Loucy (cell line): ENCODE data around the gene MRPL36.

Experiments used
- H2AFZ ChIP-seq: fragments of 200-600 bp; sonication (generic); 2 replicates; pipeline ENCODE4 v1.6.0; 2016; ENCODE audit warnings: antibody characterized with exemption, mild to moderate bottlenecking, low read length, moderate library complexity
- H3F3A ChIP-seq: fragments of 200-600 bp; 2 replicates; pipeline ENCODE4 v1.6.0; 2016; ENCODE audit warnings: antibody characterized with exemption, low read depth, mild to moderate bottlenecking
- H3K27me3 ChIP-seq: fragments of 200-600 bp; sonication (generic); 2 replicates; pipeline ENCODE4 v1.6.1; 2014; ENCODE audit warnings: low read length, mild to moderate bottlenecking; ENCODE audit not compliant: insufficient read depth, poor library complexity, severe bottlenecking
- H3K36me3 ChIP-seq: fragments of 200-600 bp; sonication (generic); 2 replicates; pipeline ENCODE4 v1.6.1; 2016; ENCODE audit warnings: low read length; ENCODE audit not compliant: insufficient read depth
- H3K4me1 ChIP-seq: fragments of 200-600 bp; sonication (generic); 2 replicates; pipeline ENCODE4 v1.5.1; 2014; ENCODE audit warnings: low read length, mild to moderate bottlenecking; ENCODE audit not compliant: insufficient read depth, poor library complexity, severe bottlenecking
- H3K4me2 ChIP-seq: fragments of 200-600 bp; sonication (generic); 2 replicates; pipeline ENCODE4 v1.6.0; 2014; ENCODE audit warnings: antibody characterized with exemption, low read length, low read depth, mild to moderate bottlenecking; ENCODE audit not compliant: poor library complexity, severe bottlenecking
- H3K4me3 ChIP-seq: fragments of 200-600 bp; sonication (generic); 2 replicates; pipeline ENCODE4 v1.5.1; 2014; ENCODE audit warnings: low read length, mild to moderate bottlenecking, mixed read lengths; ENCODE audit not compliant: poor library complexity, severe bottlenecking
- H3K79me2 ChIP-seq: fragments of 200-600 bp; sonication (generic); 2 replicates; pipeline ENCODE4 v1.6.1; 2014; ENCODE audit warnings: low read length; ENCODE audit not compliant: insufficient read depth
- H3K9ac ChIP-seq: fragments of 200-600 bp; sonication (generic); 2 replicates; pipeline ENCODE4 v1.6.0; 2014; ENCODE audit warnings: mild to moderate bottlenecking, low read depth, low read length, moderate library complexity; ENCODE audit not compliant: poor library complexity, severe bottlenecking
- H3K9me2 ChIP-seq: fragments of 200-600 bp; sonication (generic); replicated peaks from 2 replicates; pipeline ENCODE4 v1.6.1; 2016; ENCODE audit warnings: low read depth, low read length, mixed read lengths
- H3K9me3 ChIP-seq: fragments of 200-600 bp; sonication (generic); 2 replicates; pipeline ENCODE4 v1.6.1; 2014; ENCODE audit warnings: mild to moderate bottlenecking, antibody characterized with exemption, low read length, low read depth; ENCODE audit not compliant: insufficient read depth
- H4K20me1 ChIP-seq: fragments of 200-600 bp; sonication (generic); 2 replicates; pipeline ENCODE4 v1.6.0; 2014; ENCODE audit warnings: antibody characterized with exemption, low read length, mild to moderate bottlenecking; ENCODE audit not compliant: insufficient read depth, poor library complexity, severe bottlenecking
- EZH2phosphoT487 ChIP-seq: fragments of 200-600 bp; IDR thresholded peaks from 2 replicates; pipeline ENCODE4 v1.6.1; 2018; ENCODE audit warnings: antibody characterized with exemption, mild to moderate bottlenecking, moderate library complexity, borderline replicate concordance
- TF ChIP-seq, protein P1 (sequence below): fragments of 200-600 bp; sonication (generic); conservative IDR thresholded peaks from 2 replicates; pipeline ENCODE4 v1.5.1; 2014; ENCODE audit warnings: mild to moderate bottlenecking, antibody characterized with exemption, low read length

Gene MRPL36

GRCh38 chr5:1831257-1831656 lies 31.6 kb upstream of the MRPL36 start:
- no peak for TF ChIP-seq EZH2phosphoT487
- TF ChIP-seq, protein P1, sequence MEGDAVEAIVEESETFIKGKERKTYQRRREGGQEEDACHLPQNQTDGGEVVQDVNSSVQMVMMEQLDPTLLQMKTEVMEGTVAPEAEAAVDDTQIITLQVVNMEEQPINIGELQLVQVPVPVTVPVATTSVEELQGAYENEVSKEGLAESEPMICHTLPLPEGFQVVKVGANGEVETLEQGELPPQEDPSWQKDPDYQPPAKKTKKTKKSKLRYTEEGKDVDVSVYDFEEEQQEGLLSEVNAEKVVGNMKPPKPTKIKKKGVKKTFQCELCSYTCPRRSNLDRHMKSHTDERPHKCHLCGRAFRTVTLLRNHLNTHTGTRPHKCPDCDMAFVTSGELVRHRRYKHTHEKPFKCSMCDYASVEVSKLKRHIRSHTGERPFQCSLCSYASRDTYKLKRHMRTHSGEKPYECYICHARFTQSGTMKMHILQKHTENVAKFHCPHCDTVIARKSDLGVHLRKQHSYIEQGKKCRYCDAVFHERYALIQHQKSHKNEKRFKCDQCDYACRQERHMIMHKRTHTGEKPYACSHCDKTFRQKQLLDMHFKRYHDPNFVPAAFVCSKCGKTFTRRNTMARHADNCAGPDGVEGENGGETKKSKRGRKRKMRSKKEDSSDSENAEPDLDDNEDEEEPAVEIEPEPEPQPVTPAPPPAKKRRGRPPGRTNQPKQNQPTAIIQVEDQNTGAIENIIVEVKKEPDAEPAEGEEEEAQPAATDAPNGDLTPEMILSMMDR, result no peak
- Histone ChIP-seq H3K9me3 (no peaks in the 10 kb centered on the region), H3K36me3 (peaks cover 4% of the 10 kb centered on the region; the same call in 1 of the 2 replicates), H3K4me2 (no peak overlapping the region), H3K27me3 (no peaks in the 10 kb centered on the region), H3K9ac (no peak overlapping the region), H3K9me2 (no peaks in the 10 kb centered on the region), H3K79me2 (no peaks in the 10 kb centered on the region), H3F3A (no peaks in the 10 kb centered on the region), H3K4me3 (no peak overlapping the region), H3K4me1 (no peaks in the 10 kb centered on the region), H2AFZ (no peak overlapping the region), H4K20me1 (no peaks in the 10 kb centered on the region)

DNA sequence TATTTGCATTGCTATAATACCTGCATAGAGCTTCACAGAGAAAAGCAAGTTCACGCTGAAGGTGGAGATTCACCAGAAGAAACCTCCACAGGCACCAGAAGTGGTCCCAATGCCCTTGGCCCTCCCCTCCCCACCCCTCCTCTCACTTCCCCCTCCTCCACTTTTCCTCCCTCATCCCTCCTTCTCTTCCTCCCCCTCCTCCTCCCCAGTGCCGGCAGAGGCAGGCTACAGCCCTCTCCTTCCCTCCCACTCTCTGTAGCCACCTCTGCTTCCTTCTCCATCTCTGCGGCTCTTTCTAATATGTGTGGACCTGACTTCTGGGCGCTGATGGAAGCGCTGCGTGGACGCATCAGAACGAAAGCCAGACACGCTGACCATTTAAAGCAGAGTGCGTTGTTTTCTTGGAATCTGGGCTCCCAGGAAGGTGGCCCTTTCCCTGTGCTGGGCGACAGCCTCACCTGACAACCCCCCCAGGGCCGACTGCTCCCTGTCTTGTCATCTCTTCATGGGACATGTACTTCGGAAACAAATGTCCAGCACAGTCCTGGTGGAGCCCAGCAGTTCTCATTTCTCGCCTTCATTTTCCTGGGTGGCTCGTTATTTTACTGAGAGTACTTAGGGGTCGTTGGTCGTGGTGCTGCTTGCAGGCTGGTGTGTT lies 31.1 kb upstream of the MRPL36 start:
- Histone ChIP-seq H3F3A (no peaks in the 10 kb centered on the region), H4K20me1 (no peaks in the 10 kb centered on the region), H3K4me2 (no peak overlapping the region), H3K9ac (no peak overlapping the region), H3K9me3 (no peaks in the 10 kb centered on the region), H3K9me2 (no peaks in the 10 kb centered on the region), H3K27me3 (no peaks in the 10 kb centered on the region), H2AFZ (no peak overlapping the region), H3K4me1 (no peaks in the 10 kb centered on the region), H3K79me2 (no peaks in the 10 kb centered on the region), H3K4me3 (no peak overlapping the region), H3K36me3 (peaks cover 7% of the 10 kb centered on the region; the same call in 1 of the 2 replicates)
- TF ChIP-seq, protein P1, result no peak
- TF ChIP-seq EZH2phosphoT487, result no peak

GRCh38 chr5:1827886-1828397 lies 28.3 kb upstream of the MRPL36 start:
- Histone ChIP-seq H3K9me2 (no peaks in the 10 kb centered on the region), H3K9ac (no peak overlapping the region), H2AFZ (no peak overlapping the region), H4K20me1 (no peaks in the 10 kb centered on the region), H3K4me3 (no peak overlapping the region), H3K4me2 (no peak overlapping the region), H3K9me3 (no peaks in the 10 kb centered on the region), H3K79me2 (no peaks in the 10 kb centered on the region), H3K36me3 (peaks cover 11% of the 10 kb centered on the region; the same call in 1 of the 2 replicates), H3K27me3 (no peaks in the 10 kb centered on the region), H3F3A (no peaks in the 10 kb centered on the region), H3K4me1 (no peaks in the 10 kb centered on the region)
- TF ChIP-seq, protein P1, result no peak
- TF ChIP-seq EZH2phosphoT487, result no peak
